ENCODE measurements around the gene MAML2.

MAML2 gene

DNA sequence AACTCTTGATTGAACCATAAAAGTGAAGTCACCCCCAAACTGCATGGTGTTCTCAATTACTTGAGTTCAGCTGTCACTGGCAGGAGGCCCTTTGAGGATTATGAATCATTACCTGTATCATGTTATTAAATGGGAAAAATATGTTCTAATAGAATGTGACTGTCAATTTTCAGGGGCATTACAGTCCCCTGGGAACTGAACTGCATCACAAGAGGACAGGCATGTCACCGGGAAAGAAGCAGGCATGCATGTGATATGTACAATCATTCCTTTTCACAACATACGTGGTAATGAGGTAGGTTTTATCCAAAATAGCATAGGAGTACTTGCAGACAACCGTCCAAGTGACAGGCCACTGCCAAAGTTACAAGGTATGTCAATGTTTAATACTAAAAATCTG, 165.8 kb downstream of the MAML2 start:
- DNase-seq = no peak

DNA sequence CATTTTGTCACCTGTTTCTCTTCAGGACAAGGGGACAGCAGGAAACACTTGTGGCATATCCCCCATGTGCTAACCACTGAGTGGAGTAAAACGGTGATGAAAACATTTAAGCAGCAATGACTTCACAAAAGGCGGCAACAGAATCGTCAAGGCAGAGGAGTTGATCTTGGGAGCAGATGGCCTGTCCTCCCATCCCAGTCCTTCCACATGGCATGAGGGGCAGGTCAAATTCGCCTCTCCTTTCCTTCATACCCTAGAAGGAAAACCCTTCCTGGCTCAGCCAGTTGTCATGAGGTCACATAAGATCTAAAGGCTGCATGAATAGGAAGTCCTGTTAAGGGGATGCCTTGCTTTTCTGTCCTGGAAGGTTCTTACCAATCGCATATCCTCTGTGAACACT, 169.1 kb downstream of the MAML2 start:
- DNase-seq = no peak

DNA sequence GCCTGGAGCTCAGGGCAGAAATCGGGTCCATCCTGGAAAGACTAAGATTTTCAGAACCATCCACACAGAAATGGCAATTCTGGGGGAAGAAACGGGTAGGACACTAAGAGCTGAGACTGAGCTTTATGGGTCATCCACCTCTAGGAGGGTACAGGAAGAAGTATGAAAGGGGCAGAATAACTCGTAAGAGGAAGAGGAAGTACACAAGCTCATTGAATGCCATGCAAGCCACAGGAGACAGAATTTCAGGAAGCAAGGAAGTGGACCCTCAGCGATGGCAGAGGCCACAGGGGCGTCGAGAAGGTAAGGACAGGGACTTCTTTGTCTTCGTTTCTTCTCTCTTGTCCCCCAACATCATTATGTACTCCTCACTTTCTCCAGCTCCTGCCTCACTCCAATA, 169.6 kb downstream of the MAML2 start:
- DNase-seq = no peak

DNA sequence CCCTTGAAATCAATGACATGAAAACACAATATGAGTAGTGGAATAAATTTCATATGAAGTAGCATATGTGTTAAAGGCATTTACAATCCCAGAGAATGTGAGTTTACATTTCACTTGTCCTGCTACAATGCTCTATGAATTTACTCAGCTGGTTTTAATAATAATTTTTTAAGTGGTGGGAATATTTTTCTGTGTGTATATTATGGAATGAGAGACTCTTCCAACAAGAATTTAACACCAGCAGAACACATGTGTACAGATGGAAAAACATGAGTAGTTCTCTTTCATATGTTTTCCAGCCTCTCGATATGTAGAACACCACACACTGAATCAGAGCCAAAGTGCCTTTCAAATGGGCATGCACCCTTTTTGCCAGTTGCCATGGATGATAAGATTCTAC, 170.4 kb downstream of the MAML2 start:
- DNase-seq = no peak

- DNase-seq = no peak
These were observed 173.7 kb downstream of the MAML2 start for GRCh38 chr11:96169250-96169649.

DNA sequence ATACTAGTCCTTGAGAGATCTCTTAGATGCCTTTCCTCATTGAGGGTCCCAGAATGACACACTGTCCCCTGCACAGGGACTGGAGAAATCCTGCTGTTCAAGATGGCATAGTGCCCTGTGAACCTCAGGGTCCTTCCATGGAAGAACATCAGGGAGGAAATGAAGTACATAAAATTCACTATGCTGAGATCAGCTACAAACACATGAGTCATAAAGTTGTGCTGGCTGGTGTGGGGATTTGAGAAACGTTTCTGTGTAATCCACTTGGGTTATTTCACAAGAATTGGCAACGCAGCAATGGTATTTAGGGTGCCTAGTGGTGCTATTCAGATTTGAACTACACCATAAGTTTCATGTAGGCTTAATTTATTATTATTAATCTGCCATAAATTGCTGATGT, 174.4 kb downstream of the MAML2 start:
- no peak for DNase-seq

- no peak for DNase-seq
These were observed 175.2 kb downstream of the MAML2 start for GRCh38 chr11:96167787-96168186.

DNA sequence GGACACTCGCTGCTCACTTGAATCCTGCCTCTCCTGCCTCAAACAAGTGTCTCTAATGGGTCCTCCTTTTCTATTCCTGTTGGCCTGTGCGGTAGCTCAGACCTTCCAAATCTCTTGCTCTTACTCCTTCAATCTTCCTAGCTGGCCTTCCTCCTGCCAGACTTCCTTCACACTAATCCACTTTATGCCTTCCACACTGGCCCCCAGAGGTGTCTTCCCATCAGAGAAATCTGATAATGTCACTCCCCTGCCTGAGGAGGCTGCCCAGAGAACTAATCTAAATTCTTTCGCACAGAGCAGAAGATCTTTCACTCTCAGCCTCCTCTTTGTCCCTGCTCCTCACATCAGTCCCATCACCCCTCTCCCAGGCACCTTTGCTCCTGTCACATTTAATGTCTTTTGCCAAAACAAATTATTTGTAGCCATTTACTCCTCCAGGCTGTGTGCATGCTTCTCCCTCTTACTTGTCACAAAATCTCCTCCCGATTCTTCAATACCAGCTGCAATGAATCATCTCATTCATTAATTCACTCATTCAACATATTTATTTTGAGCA, 175.7 kb downstream of the MAML2 start:
- no peak for DNase-seq

- DNase-seq = no peak
These were observed 180.0 kb downstream of the MAML2 start for GRCh38 chr11:96162816-96163499.

- DNase-seq = no peak
These were observed 181.5 kb downstream of the MAML2 start for GRCh38 chr11:96161307-96162089.

- DNase-seq = no peak
These were observed 182.2 kb downstream of the MAML2 start for GRCh38 chr11:96160732-96161306.

DNA sequence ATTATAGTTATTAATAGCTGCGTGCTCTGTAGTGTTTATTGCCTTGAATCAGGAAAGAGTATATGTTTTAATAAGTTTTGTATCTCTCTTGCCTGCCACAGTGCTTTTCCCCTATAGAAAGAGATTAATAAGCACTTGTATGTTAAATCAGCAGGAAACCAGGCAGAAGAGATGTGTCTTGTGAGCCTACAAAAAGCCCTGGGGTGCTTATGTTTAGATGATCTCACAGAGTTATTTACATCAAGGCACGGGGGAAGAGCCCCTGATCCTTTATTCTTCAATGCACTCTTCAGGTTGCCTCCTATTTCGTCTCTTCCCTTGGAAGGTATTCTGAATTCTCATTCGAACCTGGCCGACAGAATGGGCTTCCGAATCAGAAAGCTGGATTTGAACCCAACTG, 183.0 kb downstream of the MAML2 start:
- DNase-seq = no peak

GRCh38 chr11:96158126-96158525, 184.9 kb downstream of the MAML2 start:
- no peak for DNase-seq

DNA sequence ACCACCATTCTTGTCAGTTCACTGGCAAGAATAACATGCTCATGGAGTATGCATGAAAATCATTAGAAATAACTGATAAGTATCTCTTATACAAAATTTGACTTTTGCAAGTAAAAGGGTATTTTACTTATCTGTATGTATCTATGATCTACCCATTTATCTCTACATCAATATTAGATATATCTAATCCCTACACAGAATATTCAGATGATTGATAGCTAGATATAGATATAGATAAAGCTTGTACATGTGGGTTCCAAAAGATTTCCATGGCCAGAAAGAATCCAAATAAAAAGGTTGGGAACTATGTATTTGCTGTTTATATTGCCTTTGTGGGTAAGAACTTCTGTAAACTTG, 185.5 kb downstream of the MAML2 start:
- no peak for DNase-seq

DNA sequence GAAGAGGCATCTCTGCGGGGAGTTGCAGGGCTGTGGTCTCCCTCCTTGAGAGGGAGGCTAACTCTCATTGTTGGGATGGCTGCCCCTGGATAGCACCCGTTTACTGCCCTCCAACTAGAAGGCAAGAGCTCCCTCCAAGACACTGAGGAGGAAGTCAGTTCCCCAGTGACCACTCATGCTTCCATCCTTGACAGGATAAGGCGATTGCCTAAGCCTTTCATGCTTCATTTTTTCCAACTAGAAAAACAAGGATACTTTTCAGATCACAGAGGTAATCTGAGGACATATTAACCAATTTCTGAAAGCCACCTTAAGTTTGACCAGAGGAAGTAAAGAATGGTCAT, 186.6 kb downstream of the MAML2 start:
- no peak for DNase-seq

GRCh38 chr11:96155627-96156378, 187.2 kb downstream of the MAML2 start:
- DNase-seq = no peak

DNA sequence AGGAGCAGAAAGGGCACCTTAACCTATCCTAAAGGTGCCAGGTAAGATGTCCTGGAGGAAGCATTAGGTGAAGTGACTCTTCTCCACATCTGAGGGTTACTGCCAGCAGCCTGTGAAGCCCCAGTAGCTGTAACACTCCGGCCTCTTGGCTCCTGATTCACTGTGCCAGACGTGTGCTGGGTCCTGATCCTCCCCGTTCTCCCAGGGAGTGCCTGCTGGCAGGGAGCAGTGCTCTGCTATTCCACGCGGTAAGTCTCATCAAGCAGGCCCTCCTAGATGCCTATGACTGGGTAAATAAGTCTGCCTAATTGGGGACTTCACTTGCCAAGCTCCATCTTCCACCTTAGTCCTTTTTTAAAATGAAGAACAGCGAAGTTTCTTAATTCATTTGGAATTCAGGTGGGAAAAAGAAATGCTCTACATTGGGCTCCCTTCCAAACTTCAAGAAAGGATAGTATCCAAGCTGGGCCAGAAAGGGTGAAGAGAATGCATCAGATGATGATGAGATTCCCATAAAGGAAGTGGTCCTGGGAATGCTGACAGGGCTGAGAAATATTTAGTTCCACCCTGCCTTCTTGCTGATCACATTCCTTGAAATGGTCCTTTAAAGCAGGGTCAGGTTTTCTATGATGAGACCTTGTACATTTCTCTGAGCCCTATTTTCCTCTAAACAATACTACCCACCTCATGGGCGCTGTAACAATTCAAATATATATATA, 188.0 kb downstream of the MAML2 start:
- no peak for DNase-seq

DNA sequence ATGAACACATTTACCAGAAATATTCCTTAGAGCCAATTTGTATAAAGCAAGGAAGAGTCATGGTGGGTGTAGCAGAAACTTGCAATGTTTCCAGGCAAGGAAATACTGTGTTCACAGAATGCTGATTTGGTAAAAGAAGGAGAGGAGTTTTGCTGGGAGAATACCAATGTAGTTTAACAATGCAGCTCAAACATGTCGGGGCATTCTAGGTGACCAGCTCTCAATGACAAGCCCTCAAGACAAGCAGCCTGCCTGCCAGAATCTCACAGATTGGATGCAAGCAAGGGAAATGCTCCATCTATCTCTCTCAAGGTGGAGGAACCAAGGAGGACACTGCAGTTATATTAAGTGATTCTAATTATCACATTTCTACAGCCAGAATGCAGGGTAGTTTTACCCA, 190.4 kb downstream of the MAML2 start:
- DNase-seq = no peak

DNA sequence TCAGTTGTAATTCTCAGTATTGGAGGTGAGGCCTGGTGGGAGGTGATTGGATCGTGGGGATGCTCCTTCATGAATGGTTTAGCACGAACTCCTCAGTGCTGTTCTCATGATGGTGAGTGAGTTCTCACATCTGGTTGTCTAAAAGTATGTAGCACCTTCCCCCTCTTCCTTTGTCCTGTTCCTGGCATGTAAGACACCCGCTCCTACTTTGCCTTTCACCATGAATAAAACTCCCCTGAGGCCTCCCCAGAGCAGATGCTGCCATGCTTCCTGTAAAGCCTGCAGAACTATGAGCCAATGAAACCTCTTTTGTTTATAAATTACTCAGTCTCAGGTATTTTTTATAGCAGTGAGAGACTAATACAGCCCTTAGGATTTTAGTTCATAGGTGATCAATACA, 191.5 kb downstream of the MAML2 start:
- DNase-seq = no peak

DNA sequence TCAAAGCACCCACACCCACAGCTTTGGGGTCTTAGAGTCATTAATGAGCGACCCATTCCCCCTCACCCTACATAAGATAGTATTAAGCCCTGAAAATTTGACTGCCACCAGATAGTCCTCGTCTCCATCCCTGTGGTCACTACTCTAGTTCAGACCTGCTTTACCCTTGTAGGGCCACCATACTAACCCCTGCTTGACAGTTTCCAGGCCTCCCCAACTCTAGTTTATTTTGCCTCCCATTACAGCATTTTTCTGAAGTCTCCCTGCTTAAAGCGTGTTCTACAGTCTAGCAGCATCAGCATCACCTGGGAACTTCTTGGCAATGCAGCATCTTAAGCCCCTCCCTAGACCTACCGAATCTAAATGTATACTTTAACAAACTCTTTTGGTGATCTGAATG, 192.4 kb downstream of the MAML2 start:
- DNase-seq = no peak

DNA sequence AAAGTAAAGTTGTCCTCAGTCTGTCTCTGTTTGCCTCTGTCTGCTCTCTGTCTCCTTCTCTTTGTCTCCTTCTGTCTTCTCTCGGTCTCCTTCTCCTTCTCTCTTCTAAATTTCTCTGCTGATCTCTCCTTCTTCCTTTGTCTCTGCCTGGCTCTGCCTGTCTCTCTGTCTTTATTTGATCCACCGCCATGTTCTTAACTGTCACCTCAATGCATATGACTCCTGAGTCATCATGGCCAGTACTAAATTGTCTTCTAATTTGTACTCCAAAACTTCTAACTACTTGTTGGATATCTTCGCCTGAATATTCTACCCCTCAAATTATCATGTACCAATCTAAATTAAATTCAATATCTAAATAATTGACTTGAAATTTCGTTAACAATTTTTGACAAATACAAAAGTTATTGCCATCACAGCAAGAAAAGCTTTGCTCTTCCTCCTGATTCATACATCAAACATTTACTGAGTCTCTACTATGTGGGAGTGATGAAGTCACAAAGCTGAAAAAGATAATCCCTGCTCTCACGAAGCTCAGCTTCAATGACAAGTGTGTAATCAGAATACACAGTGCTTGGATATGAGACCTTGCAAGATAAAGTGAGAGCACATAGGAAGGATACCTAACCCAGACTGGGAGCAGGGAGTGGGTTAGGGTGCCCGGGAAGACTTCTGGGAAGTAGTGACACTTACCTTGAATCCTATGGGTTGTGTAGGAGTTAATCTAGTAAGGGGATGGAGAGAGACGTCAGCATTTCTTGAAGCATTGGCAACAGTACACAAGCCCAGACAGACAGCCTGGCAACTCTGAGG, 193.0 kb downstream of the MAML2 start:
- DNase-seq = no peak

- DNase-seq = no peak
These were observed 195.0 kb downstream of the MAML2 start for GRCh38 chr11:96147906-96148486.
